GM12878 (cell line): Measurements from ENCODE around the gene COQ4. TPM values are rescaled to one million over a fixed set of nuclear protein-coding genes. Genes with fewer than 3 reads are reported as not detected.

Experiments
- ATAC-seq: fragments of 200-7000 bp; cut with Tn5 transposase; 3 replicates; pipeline ENCODE4 v1.9.1; 2020; ENCODE audit warnings: mild to moderate bottlenecking, moderate library complexity
- BruUV-seq: library from RNA; stranded (reverse); fragments of 400-500 nt; replicated peaks from 2 replicates; lab custom pipeline; 2021; lab: Mats Ljungman, UMichigan
- CTCF ChIA-PET: fragments of 300-600 bp; sonication (Branson Sonifier 250); formaldehyde crosslinking; extraction: SDS; loops from one replicate; lab custom pipeline; 2021; ENCODE audit warnings: inconsistent platforms; lab: Yijun Ruan, JAX
- POLR2A ChIA-PET: fragments of 350-600 bp; formaldehyde crosslinking; extraction: SDS; loops from one replicate; lab custom pipeline; 2021; ENCODE audit warnings: inconsistent platforms; lab: Charles Lee
- RAD21 ChIA-PET: fragments of 300-600 bp; sonication (Branson Sonifier 250); formaldehyde crosslinking; loops from one replicate; lab custom pipeline; 2023; ENCODE audit warnings: antibody characterized with exemption; ENCODE audit not compliant: unreplicated experiment; lab: Charles Lee
- SMC1A ChIA-PET: fragments of 300-600 bp; sonication (Branson Sonifier 250); formaldehyde crosslinking; loops from one replicate; lab custom pipeline; 2023; ENCODE audit not compliant: unreplicated experiment, uncharacterized antibody; lab: Charles Lee
- DNase-seq: peaks from one replicate; pipeline ENCODE4 v3.0.0-alpha.2; 2011; ENCODE audit warnings: low read depth, low spot score
- FAIRE-seq: peaks from 3 replicates; lab custom pipeline; 2011; peaks lifted over from hg19 to GRCh38; lab: Jason Lieb, UNC
- H2AFZ ChIP-seq: 2 replicates; pipeline ENCODE4 v1.6.0; 2011; ENCODE audit warnings: low read depth, low read length, control low read depth; ENCODE audit not compliant: control insufficient read depth
- H3K27ac ChIP-seq: 2 replicates; pipeline ENCODE4 v1.5.1; 2011; ENCODE audit warnings: control low read depth; ENCODE audit not compliant: control insufficient read depth, insufficient read depth
- H3K27me3 ChIP-seq, 2 experiments: replicated peaks in 1 of 2; 2 replicates each; pipeline versions ENCODE4 v1.6.0 to v1.6.1; 2011; ENCODE audit warnings: low read length in 1 of 2; ENCODE audit not compliant: control insufficient read depth in 2 of 2, insufficient read depth in 2 of 2
- H3K36me3 ChIP-seq, 2 experiments: 2 replicates each; pipeline ENCODE4 v1.5.1; 2011; ENCODE audit warnings: low read length in 1 of 2; ENCODE audit not compliant: control insufficient read depth in 2 of 2, insufficient read depth in 2 of 2
- H3K4me1 ChIP-seq: 2 replicates; pipeline ENCODE4 v1.6.1; 2011; ENCODE audit warnings: mild to moderate bottlenecking, low read length, moderate library complexity, mixed read lengths; ENCODE audit not compliant: control insufficient read depth, insufficient read depth
- H3K4me2 ChIP-seq: 2 replicates; pipeline ENCODE4 v1.6.0; 2011; ENCODE audit warnings: control low read depth; ENCODE audit not compliant: control insufficient read depth, insufficient read depth
- H3K4me3 ChIP-seq: fragments of 200-600 bp; sonication (generic); 2 replicates; pipeline ENCODE4 v1.5.1; 2016
- H3K79me2 ChIP-seq: 2 replicates; pipeline ENCODE4 v1.6.0; 2011; ENCODE audit warnings: low read length; ENCODE audit not compliant: control insufficient read depth, insufficient read depth
- H3K9ac ChIP-seq: 2 replicates; pipeline ENCODE4 v1.8.0; 2011; ENCODE audit warnings: low read length, control low read depth, mixed read lengths; ENCODE audit not compliant: control insufficient read depth, insufficient read depth
- H3K9me3 ChIP-seq: replicated peaks from 3 replicates; pipeline ENCODE4 v1.5.1; 2011; ENCODE audit warnings: mild to moderate bottlenecking, low read length; ENCODE audit not compliant: control insufficient read depth, insufficient read depth
- H4K20me1 ChIP-seq: 2 replicates; pipeline ENCODE4 v1.6.0; 2011; ENCODE audit not compliant: control insufficient read depth, insufficient read depth
- CEBPZ ChIP-seq: fragments of 150-350 bp; IDR thresholded peaks from 2 replicates; pipeline ENCODE4 v1.6.1; 2016; ENCODE audit warnings: low read depth, low read length
- EP300 ChIP-seq, 2 experiments: fragments of 150-350 bp in 1 of 2; IDR thresholded peaks; 2 replicates each; pipeline ENCODE4 v1.6.1; 2011 to 2012; ENCODE audit warnings: low read depth in 2 of 2, low read length in 2 of 2, borderline replicate concordance in 1 of 2, improper control_type of control experiment in 1 of 2, inconsistent platforms in 1 of 2; ENCODE audit not compliant: control insufficient read depth in 1 of 2
- IRF4 ChIP-seq: IDR thresholded peaks from 2 replicates; pipeline ENCODE4 v1.6.1; 2011; ENCODE audit warnings: low read depth, low read length
- PKNOX1 ChIP-seq: fragments of 450-650 bp; IDR thresholded peaks from 2 replicates; pipeline ENCODE4 v1.6.1; 2016; ENCODE audit warnings: mild to moderate bottlenecking
- POLR2AphosphoS5 ChIP-seq: IDR thresholded peaks from 2 replicates; pipeline ENCODE4 v1.6.1; 2011; ENCODE audit warnings: mild to moderate bottlenecking, low read length, inconsistent platforms
- RFX5 ChIP-seq: IDR thresholded peaks from 2 replicates; pipeline ENCODE4 v1.6.1; 2011; ENCODE audit warnings: low read depth, low read length, improper control_type of control experiment
- SREBF1 ChIP-seq: IDR thresholded peaks from 2 replicates; pipeline ENCODE4 v1.6.1; 2012; ENCODE audit warnings: mild to moderate bottlenecking, low read length
- TARDBP ChIP-seq: IDR thresholded peaks from 2 replicates; pipeline ENCODE4 v1.6.1; 2016; ENCODE audit warnings: borderline replicate concordance
- ZNF384 ChIP-seq: IDR thresholded peaks from 2 replicates; pipeline ENCODE4 v1.6.1; 2012; ENCODE audit warnings: low read depth, mild to moderate bottlenecking, low read length, improper control_type of control experiment, borderline replicate concordance
- WGBS: methylation state at CpG from one replicate; pipeline ENCODE4 v1.1.6; 2016; ENCODE audit warnings: low lambda C conversion rate; ENCODE audit not compliant: insufficient replicate concordance, insufficient coverage; ENCODE audit errors: missing lambda C conversion rate; 5-methylcytosine and 5-hydroxymethylcytosine counted together
- in situ Hi-C: fragments of 300-500 bp; cut with MboI; formaldehyde crosslinking; loops from 9 replicates; pipeline ENCODE4 v1.14.3; 2018; ENCODE audit warnings: mixed read lengths
- intact Hi-C: fragments of 100-400 bp; cut with micrococcal nuclease; formaldehyde crosslinking; loops from one replicate; pipeline ENCODE4 v1.14.2; 2022; ENCODE audit not compliant: unreplicated experiment
- polyA plus RNA-seq, 11 experiments: library from polyadenylated mRNA; depleted of rRNA in 4 of 11; unstranded in 6 of 11; stranded (reverse) in 5 of 11; fragments of >200 nt; fragmentation: Nextera tagmentation in 4 of 11; fragmentation: Illumina TruSeq in 1 of 11; extraction: Ambion mirVana in 4 of 11; extraction: Trizol in 1 of 11; gene quantifications; 1 replicate in 1 of 11; 2 replicates in 10 of 11; pipeline versions ENCODE4 v1.2.1 to v1.2.3, GENCODE V29; 2011 to 2016; ENCODE audit warnings: inconsistent platforms in 2 of 11, missing spikeins in 2 of 11, low read depth in 1 of 11
- total RNA-seq, 4 experiments: library from RNA; depleted of rRNA in 3 of 4; stranded (reverse); fragments of >200 nt in 3 of 4; fragmentation: Illumina TruSeq in 1 of 4; extraction: Trizol in 1 of 4; gene quantifications; 2 replicates each; pipeline versions ENCODE4 v1.2.1 to v1.2.3, GENCODE V29; 2013 to 2021
- TF ChIP-seq, protein P1 (sequence below): fragments of 450-650 bp; IDR thresholded peaks from 2 replicates; pipeline ENCODE4 v1.6.1; 2017; ENCODE audit warnings: mild to moderate bottlenecking, moderate library complexity
- TF ChIP-seq, protein P2 (sequence below): fragments of 450-650 bp; IDR thresholded peaks from 2 replicates; pipeline ENCODE4 v1.6.1; 2017; ENCODE audit warnings: borderline replicate concordance
- TF ChIP-seq, protein P3 (sequence below): IDR thresholded peaks from 2 replicates; pipeline ENCODE4 v1.6.1; 2012; ENCODE audit warnings: low read depth, low read length, improper control_type of control experiment

The COQ4 gene
- total and polyA plus RNA-seq, 10 of the 15 experiments (the other 5 are each of a cell fraction or from before 2014, with no cell fraction given): 3.8 to 64.1 (median 38.6) TPM

- ChIA-PET RAD21 (interaction anchor here (0.6 kb wide), 1 partner anchor 712 kb away, joined by 4 read pairs; the partner anchor contains the start of gene SH3GLB2), SMC1A (no interaction called here), POLR2A (no interaction called here), CTCF (no interaction called here)
- DNase-seq: no peak
- Histone ChIP-seq H3K4me2 (no peak overlapping the region), H4K20me1 (no peaks in the 10 kb centered on the region), H3K9me3 (no peaks in the 10 kb centered on the region), H3K27me3 (no peaks in the 10 kb centered on the region), H3K27ac (no peak overlapping the region), H3K4me1 (peaks cover 4% of the 10 kb centered on the region), H3K79me2 (peaks cover 4% of the 10 kb centered on the region), H3K36me3 (peaks cover 4 to 15% of the 10 kb centered on the region in 2 experiments), H3K9ac (no peak overlapping the region), H2AFZ (no peak overlapping the region), H3K4me3 (no peak overlapping the region)
- 98% methylated on average over 9 of the region's 9 CpGs for WGBS
- in situ Hi-C loops (no loop called here), intact Hi-C loops (no loop called here)
- BruUV-seq: TSS peak; percentile 41
- ATAC-seq: no peak
- no peak for FAIRE-seq
- TF ChIP-seq IRF4 (no peak), SREBF1 (no peak), RFX5 (no peak), ZNF384 (no peak), TARDBP (no peak), EP300 (IDR thresholded peaks at IDR 0.05; ENCODE audit: borderline replicate concordance in 1 of 2, control insufficient read depth in 1 of 2, low read depth in 2 of 2, low read length in 2 of 2) (no peak), POLR2AphosphoS5 (no peak), PKNOX1 (no peak), CEBPZ (no peak)
- TF ChIP-seq, protein P1, sequence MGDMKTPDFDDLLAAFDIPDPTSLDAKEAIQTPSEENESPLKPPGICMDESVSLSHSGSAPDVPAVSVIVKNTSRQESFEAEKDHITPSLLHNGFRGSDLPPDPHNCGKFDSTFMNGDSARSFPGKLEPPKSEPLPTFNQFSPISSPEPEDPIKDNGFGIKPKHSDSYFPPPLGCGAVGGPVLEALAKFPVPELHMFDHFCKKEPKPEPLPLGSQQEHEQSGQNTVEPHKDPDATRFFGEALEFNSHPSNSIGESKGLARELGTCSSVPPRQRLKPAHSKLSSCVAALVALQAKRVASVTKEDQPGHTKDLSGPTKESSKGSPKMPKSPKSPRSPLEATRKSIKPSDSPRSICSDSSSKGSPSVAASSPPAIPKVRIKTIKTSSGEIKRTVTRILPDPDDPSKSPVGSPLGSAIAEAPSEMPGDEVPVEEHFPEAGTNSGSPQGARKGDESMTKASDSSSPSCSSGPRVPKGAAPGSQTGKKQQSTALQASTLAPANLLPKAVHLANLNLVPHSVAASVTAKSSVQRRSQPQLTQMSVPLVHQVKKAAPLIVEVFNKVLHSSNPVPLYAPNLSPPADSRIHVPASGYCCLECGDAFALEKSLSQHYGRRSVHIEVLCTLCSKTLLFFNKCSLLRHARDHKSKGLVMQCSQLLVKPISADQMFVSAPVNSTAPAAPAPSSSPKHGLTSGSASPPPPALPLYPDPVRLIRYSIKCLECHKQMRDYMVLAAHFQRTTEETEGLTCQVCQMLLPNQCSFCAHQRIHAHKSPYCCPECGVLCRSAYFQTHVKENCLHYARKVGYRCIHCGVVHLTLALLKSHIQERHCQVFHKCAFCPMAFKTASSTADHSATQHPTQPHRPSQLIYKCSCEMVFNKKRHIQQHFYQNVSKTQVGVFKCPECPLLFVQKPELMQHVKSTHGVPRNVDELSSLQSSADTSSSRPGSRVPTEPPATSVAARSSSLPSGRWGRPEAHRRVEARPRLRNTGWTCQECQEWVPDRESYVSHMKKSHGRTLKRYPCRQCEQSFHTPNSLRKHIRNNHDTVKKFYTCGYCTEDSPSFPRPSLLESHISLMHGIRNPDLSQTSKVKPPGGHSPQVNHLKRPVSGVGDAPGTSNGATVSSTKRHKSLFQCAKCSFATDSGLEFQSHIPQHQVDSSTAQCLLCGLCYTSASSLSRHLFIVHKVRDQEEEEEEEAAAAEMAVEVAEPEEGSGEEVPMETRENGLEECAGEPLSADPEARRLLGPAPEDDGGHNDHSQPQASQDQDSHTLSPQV: no peak
- TF ChIP-seq, protein P2, sequence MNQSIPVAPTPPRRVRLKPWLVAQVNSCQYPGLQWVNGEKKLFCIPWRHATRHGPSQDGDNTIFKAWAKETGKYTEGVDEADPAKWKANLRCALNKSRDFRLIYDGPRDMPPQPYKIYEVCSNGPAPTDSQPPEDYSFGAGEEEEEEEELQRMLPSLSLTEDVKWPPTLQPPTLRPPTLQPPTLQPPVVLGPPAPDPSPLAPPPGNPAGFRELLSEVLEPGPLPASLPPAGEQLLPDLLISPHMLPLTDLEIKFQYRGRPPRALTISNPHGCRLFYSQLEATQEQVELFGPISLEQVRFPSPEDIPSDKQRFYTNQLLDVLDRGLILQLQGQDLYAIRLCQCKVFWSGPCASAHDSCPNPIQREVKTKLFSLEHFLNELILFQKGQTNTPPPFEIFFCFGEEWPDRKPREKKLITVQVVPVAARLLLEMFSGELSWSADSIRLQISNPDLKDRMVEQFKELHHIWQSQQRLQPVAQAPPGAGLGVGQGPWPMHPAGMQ: no peak
- TF ChIP-seq, protein P3, sequence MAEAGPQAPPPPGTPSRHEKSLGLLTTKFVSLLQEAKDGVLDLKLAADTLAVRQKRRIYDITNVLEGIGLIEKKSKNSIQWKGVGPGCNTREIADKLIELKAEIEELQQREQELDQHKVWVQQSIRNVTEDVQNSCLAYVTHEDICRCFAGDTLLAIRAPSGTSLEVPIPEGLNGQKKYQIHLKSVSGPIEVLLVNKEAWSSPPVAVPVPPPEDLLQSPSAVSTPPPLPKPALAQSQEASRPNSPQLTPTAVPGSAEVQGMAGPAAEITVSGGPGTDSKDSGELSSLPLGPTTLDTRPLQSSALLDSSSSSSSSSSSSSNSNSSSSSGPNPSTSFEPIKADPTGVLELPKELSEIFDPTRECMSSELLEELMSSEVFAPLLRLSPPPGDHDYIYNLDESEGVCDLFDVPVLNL: no peak
These were observed 6.2 kb upstream of the COQ4 start for GRCh38 chr9:128316421-128316820.
